ENCODE data around the gene OR1B1.
"Not testable (repeated sequence)": the region's sequence is repeated elsewhere in the genome, so short reads cannot be mapped to it uniquely, and the experiment has no call there.

OR1B1 gene

DNA sequence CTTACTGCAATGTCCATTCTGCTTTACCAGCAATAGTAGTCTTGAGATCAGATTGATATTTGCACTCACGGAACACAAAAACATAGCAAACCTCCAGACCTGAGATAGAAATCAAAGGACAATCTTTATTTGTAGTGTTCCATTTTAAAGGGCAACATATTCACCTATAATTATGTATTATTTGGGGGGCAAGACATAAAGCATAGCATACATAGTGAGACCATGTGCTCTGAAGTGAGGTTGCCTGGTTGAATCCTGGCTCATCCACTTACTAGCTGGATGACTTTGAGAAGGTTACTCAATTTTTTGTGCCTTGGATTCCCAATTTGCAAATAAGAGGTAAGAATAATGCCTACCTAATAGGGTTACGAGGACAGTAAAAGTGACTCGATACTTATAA, at the start of gene OR1B1:
Gene OR1B1 (minus strand): TSS at position 101 of the 400 bp plus-strand sequence.
- no peak for DNase-seq

DNA sequence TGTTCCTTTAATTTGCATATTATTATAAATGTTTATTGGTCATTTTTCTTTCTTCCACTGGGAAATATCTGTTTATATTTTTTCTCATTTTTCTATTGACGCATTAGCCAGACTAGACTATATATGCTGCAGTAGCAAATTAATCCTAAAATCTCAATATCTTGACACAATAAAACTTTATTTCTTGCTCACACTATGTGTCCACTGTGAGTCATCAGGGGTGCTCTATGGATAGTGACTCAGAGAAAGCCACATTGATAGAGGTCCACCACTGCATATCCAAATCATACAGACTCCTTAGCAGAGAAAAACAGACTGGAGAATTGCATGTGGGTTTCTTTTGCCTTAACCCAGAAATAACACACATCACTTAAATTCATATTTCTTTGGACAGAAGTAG, 38.3 kb upstream of the OR1B1 start:
- no peak for DNase-seq

GRCh38 chr9:122684851-122685250, 27.4 kb upstream of the OR1B1 start:
- no peak for DNase-seq

DNA sequence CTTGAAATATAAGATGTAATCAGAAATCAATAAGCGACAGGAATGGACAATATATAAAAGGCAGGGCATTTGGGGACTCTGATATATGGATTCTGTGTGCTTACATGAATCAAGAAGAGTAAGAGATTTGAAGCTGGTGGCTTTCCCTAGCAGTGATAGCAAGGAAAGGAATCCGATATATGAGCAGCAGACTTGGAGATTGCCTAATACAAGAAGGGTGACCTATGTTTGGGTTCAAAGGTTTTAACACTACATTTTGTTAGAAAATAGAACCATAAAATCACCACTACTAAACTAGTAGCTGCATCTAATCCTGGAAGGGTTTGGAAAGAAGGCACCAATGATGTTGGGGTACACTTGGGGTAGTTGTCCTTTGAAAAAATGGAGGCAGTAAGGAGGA, 15.1 kb upstream of the OR1B1 start:
- DNase-seq = no peak

DNA sequence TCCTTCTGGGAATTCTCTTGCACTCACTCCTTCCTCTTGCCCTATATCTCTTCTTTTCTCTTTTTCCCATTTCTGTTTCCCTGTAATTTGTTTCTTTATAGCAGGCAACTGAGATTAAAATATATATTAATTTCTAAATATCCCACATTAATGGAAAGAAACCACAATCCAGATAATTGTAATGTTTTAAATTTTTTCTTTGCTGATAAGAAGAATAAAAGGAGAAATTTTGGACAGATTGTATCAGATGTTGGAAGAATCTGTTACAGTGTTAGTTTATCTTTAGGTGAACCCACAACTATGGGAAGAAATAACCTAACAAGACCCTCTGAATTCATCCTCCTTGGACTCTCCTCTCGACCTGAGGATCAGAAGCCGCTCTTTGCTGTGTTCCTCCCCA, 4.0 kb upstream of the OR1B1 start, which contains the start of gene OR1L1:
Gene OR1L1 (plus strand): TSS at position 301 of the 400 bp plus-strand sequence. CDS start 0 bp downstream, at position 301.
- no peak for DNase-seq

DNA sequence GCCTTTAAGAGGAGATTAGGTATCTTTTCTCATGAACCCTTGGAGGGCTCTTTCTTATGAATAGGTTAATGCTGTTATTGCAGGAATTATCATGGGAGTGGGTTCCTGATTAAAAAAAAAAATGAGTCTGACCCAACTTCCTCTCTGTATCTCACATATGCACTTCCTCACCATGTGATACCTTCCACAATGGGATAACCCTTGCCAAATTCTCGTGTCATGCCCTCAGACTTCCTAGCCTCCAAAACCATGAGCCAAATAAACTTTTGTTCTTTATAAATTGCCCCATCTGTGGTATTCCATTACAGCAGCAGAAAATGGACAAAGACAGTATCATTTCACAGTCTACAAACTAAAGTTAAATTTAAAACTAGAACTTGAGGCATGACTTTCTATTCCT, 1.0 kb downstream of the OR1B1 start:
- DNase-seq = no peak

DNA sequence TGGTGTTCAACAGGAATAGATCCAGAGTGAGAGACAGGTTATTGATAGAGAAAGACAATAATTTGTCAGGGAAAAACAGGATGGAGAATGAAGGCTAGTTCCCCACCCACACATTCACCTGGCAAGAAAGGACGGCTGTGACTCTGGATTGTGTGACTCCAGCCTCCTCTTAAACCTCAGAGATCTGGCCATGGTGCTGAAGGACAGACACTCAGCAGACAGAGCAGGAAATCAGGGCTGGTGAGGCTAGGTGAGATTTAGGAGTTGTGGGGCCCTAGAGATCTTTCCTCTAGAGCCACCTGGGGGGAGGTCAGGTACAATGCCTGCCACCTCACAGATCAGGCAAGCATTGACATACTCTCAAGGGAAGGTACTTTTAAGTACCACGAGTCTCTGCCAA, 15.2 kb downstream of the OR1B1 start:
- no peak for DNase-seq

DNA sequence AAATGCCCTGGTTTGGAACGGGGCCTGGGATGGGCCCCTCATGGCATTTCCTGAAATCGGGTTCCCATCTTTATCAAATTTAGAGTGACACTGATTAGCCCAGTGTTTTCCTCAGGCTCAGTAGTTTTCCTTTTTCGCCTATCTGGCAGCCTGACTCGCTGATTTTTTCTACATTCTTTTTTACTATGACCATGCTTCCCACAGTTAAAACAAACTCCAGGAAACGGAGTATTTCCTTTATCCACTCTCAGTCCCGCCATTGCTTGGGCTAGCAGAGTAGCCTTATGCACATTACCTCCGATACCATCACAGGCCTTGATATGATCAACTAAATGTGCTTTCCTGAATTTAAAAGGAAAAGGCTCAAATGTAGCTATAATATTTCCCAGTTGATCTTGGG, 37.4 kb downstream of the OR1B1 start:
- DNase-seq = no peak

GRCh38 chr9:122614362-122614761, 43.1 kb downstream of the OR1B1 start, which contains the start of gene OR1Q1:
Gene OR1Q1 (plus strand): TSS chr9:122614738. CDS start chr9:122614738, 0 bp downstream.
- no peak for DNase-seq

DNA sequence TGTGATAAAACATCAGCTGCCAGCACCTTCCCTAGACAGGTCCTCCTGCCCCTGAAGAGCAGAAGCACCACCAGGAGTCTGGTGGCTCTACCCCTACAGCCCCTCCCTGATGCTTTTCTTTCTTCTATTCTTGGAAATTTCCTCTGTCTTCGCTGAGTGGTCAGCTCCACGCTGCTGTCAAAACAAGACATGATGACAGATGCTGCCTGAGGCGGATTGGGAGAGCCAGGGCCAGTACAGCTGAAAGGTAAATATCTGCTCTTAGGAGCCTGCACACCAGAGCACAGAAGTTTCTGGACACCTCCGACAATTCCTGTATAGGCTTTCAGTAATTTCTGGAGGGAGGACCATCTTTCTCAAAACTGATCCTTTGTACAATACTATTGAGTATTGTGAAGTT, 47.6 kb downstream of the OR1B1 start:
- DNase-seq = no peak

- no peak for DNase-seq
These were observed 50.8 kb downstream of the OR1B1 start for GRCh38 chr9:122606587-122606986.

GRCh38 chr9:122605691-122606090, 51.7 kb downstream of the OR1B1 start:
- DNase-seq = no peak

DNA sequence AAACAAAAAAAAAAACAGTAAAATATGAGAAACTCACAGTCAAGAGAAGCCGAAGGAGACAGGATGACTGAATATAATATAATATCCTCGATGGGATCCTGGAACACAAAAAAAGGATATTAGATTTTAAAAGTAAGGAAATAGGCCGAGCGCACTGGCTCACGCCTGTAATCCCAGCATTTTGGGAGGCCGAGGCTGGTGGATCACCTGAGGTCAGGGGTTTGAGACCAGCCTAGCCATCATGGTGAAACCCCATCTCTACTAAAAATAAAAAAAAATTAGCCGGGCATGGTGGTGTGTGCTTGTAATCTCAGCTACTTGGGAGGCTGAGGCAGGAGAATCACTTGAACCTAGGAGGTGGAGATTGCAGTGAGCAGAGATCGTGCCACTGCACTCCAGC, 74.1 kb downstream of the OR1B1 start, which contains the start of gene OR1L8:
Gene OR1L8 (minus strand): TSS at position 101 of the 400 bp plus-strand sequence. CDS start 14,907 bp downstream, outside the sequence.
- DNase-seq = not testable (repeated sequence)

DNA sequence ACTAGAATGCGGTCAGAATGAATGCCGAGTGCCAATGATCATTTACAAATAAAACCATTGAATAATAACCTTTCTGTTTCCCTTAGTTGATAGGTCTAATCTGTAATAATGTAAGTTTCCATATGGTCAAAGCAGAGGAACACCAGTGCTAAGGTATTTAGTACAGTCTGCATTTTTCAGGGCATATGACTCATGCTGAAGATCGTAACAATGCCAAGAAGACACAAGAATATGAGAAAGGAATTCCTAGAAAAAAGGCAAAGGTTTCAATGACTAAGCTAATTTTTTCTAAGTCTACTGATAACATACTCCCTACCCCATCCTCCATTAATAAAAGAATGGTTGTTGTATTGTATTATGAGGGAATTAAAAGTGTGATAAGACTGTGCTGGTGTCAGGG, 77.1 kb downstream of the OR1B1 start:
- DNase-seq = no peak

DNA sequence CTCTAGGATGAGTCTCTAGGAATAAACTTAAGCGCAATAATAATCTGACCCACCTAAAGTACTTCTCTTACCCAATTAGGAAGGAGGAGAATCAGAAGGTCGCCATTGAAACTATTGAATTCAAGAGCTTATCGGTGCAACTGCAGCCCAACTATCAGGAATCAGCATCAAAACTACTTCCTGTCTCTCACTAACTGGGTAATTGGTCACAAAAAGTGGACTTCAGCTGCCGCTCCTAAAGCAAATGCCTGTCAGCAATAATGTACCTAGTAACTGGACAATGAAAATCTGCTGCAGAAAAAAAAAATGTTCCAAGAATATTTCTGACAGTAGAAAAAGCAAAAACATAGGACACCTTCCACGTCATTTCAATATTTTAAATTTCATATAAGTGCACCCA, 77.6 kb downstream of the OR1B1 start:
- no peak for DNase-seq

Data from DMS79 treated with DMSO at 0.1 percent for 48 hours (cell line).